GM12878 (cell line): ENCODE results near the gene TPD52L2.

Experiments used
- EZH2 ChIP-seq: IDR thresholded peaks from 2 replicates; pipeline ENCODE4 v1.6.1; 2012; ENCODE audit warnings: low read depth, mild to moderate bottlenecking, control low read depth, inconsistent platforms, low read length, borderline replicate concordance; ENCODE audit not compliant: control insufficient read depth
- IRF4 ChIP-seq: IDR thresholded peaks from 2 replicates; pipeline ENCODE4 v1.6.1; 2011; ENCODE audit warnings: low read depth, low read length
- RCOR1 ChIP-seq: conservative IDR thresholded peaks from 2 replicates; pipeline ENCODE4 v1.6.1; 2012; ENCODE audit warnings: low read depth, low read length, improper control_type of control experiment
- TAF1 ChIP-seq: IDR thresholded peaks from 2 replicates; pipeline ENCODE4 v1.6.1; 2011; ENCODE audit warnings: mild to moderate bottlenecking, low read depth, low read length, borderline replicate concordance
- TF ChIP-seq, protein P1 (sequence below): IDR thresholded peaks from 2 replicates; pipeline ENCODE4 v1.6.1; 2012; ENCODE audit warnings: low read depth, low read length, improper control_type of control experiment
- TF ChIP-seq, protein P2 (sequence below), 3 experiments: IDR thresholded peaks in 2 of 3; conservative IDR thresholded peaks in 1 of 3; 2 replicates each; pipeline ENCODE4 v1.5.1; 2011; ENCODE audit warnings: low read depth in 3 of 3, low read length in 3 of 3, mild to moderate bottlenecking in 3 of 3, control low read depth in 2 of 3, moderate library complexity in 2 of 3, inconsistent platforms in 1 of 3, mixed read lengths in 1 of 3; ENCODE audit not compliant: control insufficient read depth in 2 of 3, insufficient read depth in 1 of 3; ENCODE audit errors: extremely low read depth in 1 of 3
- TF ChIP-seq, protein P3 (sequence below): fragments of 450-650 bp; formaldehyde crosslinking; IDR thresholded peaks from 2 replicates; pipeline ENCODE4 v1.5.0; 2022; ENCODE audit warnings: mild to moderate bottlenecking, missing genetic modification characterization

DNA sequence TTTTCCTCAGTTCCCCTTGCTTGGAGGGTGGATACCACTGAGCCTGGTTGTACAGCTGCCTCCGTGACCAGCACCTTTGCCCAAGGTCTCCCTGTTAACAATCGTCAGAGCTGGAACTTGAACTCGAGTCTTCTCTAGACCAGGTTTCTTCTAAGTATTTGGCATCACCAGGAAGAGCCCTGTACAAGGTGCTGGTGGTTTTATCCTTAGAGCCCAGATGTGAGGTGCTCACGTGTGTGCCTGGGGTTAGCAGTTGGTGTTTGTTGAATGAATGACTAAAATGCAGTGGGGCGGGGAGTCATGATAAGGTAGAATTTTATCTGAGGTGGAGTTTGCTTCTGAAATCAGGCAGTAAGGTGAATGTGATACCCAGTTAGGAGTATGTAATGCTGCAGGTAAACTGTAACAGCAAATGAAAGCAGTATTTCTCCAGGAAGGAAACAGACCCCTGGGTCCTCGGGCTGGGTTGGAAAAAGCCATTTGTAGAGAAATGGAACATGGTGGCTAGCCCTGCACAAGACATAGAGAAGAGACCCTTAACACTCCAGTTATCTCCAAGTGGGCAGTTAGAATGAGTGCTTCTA lies 33.0 kb downstream of the TPD52L2 start:
- TF ChIP-seq EZH2: no peak
- TF ChIP-seq RCOR1: no peak
- no peak for TF ChIP-seq TAF1
- TF ChIP-seq IRF4: no peak
- TF ChIP-seq, protein P1, sequence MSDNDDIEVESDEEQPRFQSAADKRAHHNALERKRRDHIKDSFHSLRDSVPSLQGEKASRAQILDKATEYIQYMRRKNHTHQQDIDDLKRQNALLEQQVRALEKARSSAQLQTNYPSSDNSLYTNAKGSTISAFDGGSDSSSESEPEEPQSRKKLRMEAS: no peak
- TF ChIP-seq, protein P2, sequence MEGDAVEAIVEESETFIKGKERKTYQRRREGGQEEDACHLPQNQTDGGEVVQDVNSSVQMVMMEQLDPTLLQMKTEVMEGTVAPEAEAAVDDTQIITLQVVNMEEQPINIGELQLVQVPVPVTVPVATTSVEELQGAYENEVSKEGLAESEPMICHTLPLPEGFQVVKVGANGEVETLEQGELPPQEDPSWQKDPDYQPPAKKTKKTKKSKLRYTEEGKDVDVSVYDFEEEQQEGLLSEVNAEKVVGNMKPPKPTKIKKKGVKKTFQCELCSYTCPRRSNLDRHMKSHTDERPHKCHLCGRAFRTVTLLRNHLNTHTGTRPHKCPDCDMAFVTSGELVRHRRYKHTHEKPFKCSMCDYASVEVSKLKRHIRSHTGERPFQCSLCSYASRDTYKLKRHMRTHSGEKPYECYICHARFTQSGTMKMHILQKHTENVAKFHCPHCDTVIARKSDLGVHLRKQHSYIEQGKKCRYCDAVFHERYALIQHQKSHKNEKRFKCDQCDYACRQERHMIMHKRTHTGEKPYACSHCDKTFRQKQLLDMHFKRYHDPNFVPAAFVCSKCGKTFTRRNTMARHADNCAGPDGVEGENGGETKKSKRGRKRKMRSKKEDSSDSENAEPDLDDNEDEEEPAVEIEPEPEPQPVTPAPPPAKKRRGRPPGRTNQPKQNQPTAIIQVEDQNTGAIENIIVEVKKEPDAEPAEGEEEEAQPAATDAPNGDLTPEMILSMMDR (IDR thresholded peaks at IDR 0.05 in 2 of 3, conservative IDR thresholded peaks at IDR 0.05 in 1 of 3; ENCODE audit: control insufficient read depth in 2 of 3, extremely low read depth in 1 of 3, insufficient read depth in 1 of 3, low read depth in 3 of 3, low read length in 3 of 3): no peak
- TF ChIP-seq, protein P3, sequence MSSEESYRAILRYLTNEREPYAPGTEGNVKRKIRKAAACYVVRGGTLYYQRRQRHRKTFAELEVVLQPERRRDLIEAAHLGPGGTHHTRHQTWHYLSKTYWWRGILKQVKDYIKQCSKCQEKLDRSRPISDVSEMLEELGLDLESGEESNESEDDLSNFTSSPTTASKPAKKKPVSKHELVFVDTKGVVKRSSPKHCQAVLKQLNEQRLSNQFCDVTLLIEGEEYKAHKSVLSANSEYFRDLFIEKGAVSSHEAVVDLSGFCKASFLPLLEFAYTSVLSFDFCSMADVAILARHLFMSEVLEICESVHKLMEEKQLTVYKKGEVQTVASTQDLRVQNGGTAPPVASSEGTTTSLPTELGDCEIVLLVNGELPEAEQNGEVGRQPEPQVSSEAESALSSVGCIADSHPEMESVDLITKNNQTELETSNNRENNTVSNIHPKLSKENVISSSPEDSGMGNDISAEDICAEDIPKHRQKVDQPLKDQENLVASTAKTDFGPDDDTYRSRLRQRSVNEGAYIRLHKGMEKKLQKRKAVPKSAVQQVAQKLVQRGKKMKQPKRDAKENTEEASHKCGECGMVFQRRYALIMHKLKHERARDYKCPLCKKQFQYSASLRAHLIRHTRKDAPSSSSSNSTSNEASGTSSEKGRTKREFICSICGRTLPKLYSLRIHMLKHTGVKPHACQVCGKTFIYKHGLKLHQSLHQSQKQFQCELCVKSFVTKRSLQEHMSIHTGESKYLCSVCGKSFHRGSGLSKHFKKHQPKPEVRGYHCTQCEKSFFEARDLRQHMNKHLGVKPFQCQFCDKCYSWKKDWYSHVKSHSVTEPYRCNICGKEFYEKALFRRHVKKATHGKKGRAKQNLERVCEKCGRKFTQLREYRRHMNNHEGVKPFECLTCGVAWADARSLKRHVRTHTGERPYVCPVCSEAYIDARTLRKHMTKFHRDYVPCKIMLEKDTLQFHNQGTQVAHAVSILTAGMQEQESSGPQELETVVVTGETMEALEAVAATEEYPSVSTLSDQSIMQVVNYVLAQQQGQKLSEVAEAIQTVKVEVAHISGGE: no peak
